ENCODE measurements around the gene GPD1. TPM values are rescaled to one million over a fixed set of nuclear protein-coding genes. Genes with fewer than 3 reads are reported as not detected.

Gene GPD1
- total and polyA plus RNA-seq, 8 donors: 0.58 to 9.5 (median 1.7) TPM

GRCh38 chr12:50088577-50089335 lies 15.1 kb upstream of the GPD1 start:
- Histone ChIP-seq H3K27me3 (no peaks in the 10 kb centered on the region), H3K4me3 (no peak overlapping the region), H3K36me3 (peaks cover 61 to 76% (median 74%) of the 10 kb centered on the region in 4 donors), H3K4me1 (peaks cover 14 to 44% (median 26%) of the 10 kb centered on the region in 4 donors), H3K27ac (no peak overlapping the region), H3K9me3 (no peaks in the 10 kb centered on the region)
- intact Hi-C loops (cut with DNase I; ENCODE audit: low total_unique reads): no loop called here
- peak; percentile 68 to 83 for DNase-seq
- TF ChIP-seq POLR2A (IDR thresholded peaks at IDR 0.05): no peak
- TF ChIP-seq CTCF (IDR thresholded peaks at IDR 0.05): peak in 5 of 7 experiments; percentile 20 to 80 (median 67)
- TF ChIP-seq EP300 (IDR thresholded peaks at IDR 0.05): no peak
- no peak for TF ChIP-seq POLR2AphosphoS5 (IDR thresholded peaks at IDR 0.05)
- 6 to 25% (median 15%) methylated on average over 3 of the region's 3 CpGs for WGBS, 5 donors

- 95 to 97% (median 96%) methylated on average over 7 of the region's 7 CpGs for WGBS, 5 donors
- intact Hi-C loops (cut with DNase I; ENCODE audit: low total_unique reads): no loop called here
Measured at GRCh38 chr12:50089730-50090129, 14.1 kb upstream of the GPD1 start.

GRCh38 chr12:50090391-50090790 lies 13.4 kb upstream of the GPD1 start:
- intact Hi-C loops (cut with DNase I; ENCODE audit: low total_unique reads): no loop called here

More at GRCh38 chr12:50089730-50090129, 14.1 kb upstream of the GPD1 start:
- Histone ChIP-seq H3K9me3 (no peaks in the 10 kb centered on the region), H3K4me3 (no peak overlapping the region), H3K4me1 (peaks cover 10 to 37% (median 18%) of the 10 kb centered on the region in 4 donors), H3K27ac (no peak overlapping the region), H3K36me3 (peaks cover 71 to 86% (median 84%) of the 10 kb centered on the region in 4 donors), H3K27me3 (no peaks in the 10 kb centered on the region)
- DNase-seq: no peak
- no peak for TF ChIP-seq POLR2A (IDR thresholded peaks at IDR 0.05)
- no peak for TF ChIP-seq CTCF (IDR thresholded peaks at IDR 0.05)
- TF ChIP-seq EP300 (IDR thresholded peaks at IDR 0.05): no peak
- no peak for TF ChIP-seq POLR2AphosphoS5 (IDR thresholded peaks at IDR 0.05)

GRCh38 chr12:50097952-50098351 lies 5.9 kb upstream of the GPD1 start:
- H3K4me3 ChIP-seq: no peak overlapping the region
- H3K27me3 ChIP-seq: no peaks in the 10 kb centered on the region
- H3K27ac ChIP-seq: no peak overlapping the region
- WGBS, 5 donors: 88 to 93% (median 89%) methylated on average over 6 of the region's 6 CpGs
- H3K4me1 ChIP-seq: peaks cover 0 to 10% (median under 1%) of the 10 kb centered on the region in 4 donors
- TF ChIP-seq POLR2A (IDR thresholded peaks at IDR 0.05) (no peak), CTCF (IDR thresholded peaks at IDR 0.05) (no peak), EP300 (IDR thresholded peaks at IDR 0.05) (no peak), POLR2AphosphoS5 (IDR thresholded peaks at IDR 0.05) (no peak)
- H3K36me3 ChIP-seq: peaks cover 68 to 89% (median 84%) of the 10 kb centered on the region in 4 donors
- intact Hi-C loops (cut with DNase I; ENCODE audit: low total_unique reads): no loop called here
- H3K9me3 ChIP-seq: no peaks in the 10 kb centered on the region
- DNase-seq: no peak

More at GRCh38 chr12:50090391-50090790, 13.4 kb upstream of the GPD1 start:
- Histone ChIP-seq H3K36me3 (peaks cover 78 to 93% (median 90%) of the 10 kb centered on the region in 4 donors), H3K27me3 (no peaks in the 10 kb centered on the region), H3K4me3 (no peak overlapping the region), H3K4me1 (peaks cover 10 to 37% (median 18%) of the 10 kb centered on the region in 4 donors), H3K9me3 (no peaks in the 10 kb centered on the region), H3K27ac (no peak overlapping the region)
- 82 to 96% (median 93%) methylated on average over 5 of the region's 5 CpGs for WGBS, 5 donors
- TF ChIP-seq EP300 (IDR thresholded peaks at IDR 0.05) (no peak), POLR2A (IDR thresholded peaks at IDR 0.05) (no peak), POLR2AphosphoS5 (IDR thresholded peaks at IDR 0.05) (no peak), CTCF (IDR thresholded peaks at IDR 0.05) (no peak)
- DNase-seq: no peak
